OCI-M1 (cell line): ENCODE data around the gene EXT2.

Source experiments
- DNase-seq: peaks from one replicate; lab custom pipeline; 2025; lab: John Stamatoyannopoulos, UW

EXT2 gene

GRCh38 chr11:44133335-44133946 lies 38.0 kb downstream of the EXT2 start:
- DNase-seq: peak; percentile 44

GRCh38 chr11:44134625-44135024 lies 39.1 kb downstream of the EXT2 start:
- no peak for DNase-seq

- no peak for DNase-seq
Measured at GRCh38 chr11:44136176-44136945, 40.9 kb downstream of the EXT2 start.

GRCh38 chr11:44137057-44137456 lies 41.6 kb downstream of the EXT2 start:
- DNase-seq: no peak

- DNase-seq: no peak
Measured at GRCh38 chr11:44138286-44138685, 42.8 kb downstream of the EXT2 start.

- peak; percentile 6 for DNase-seq
Measured at GRCh38 chr11:44138980-44139379, 43.5 kb downstream of the EXT2 start.

GRCh38 chr11:44139565-44140330 lies 44.3 kb downstream of the EXT2 start:
- no peak for DNase-seq

GRCh38 chr11:44140372-44140771 lies 44.9 kb downstream of the EXT2 start:
- no peak for DNase-seq

GRCh38 chr11:44140805-44141204 lies 45.3 kb downstream of the EXT2 start:
- no peak for DNase-seq

- no peak for DNase-seq
Measured at GRCh38 chr11:44143987-44144909, 48.8 kb downstream of the EXT2 start.

- no peak for DNase-seq
Measured at GRCh38 chr11:44145011-44145775, 49.7 kb downstream of the EXT2 start.

- DNase-seq: no peak
Measured at GRCh38 chr11:44146931-44147330, 51.5 kb downstream of the EXT2 start.

- DNase-seq: no peak
Measured at GRCh38 chr11:44147751-44148150, 52.3 kb downstream of the EXT2 start.

- no peak for DNase-seq
Measured at GRCh38 chr11:44149651-44150050, 54.2 kb downstream of the EXT2 start.

- DNase-seq: no peak
Measured at GRCh38 chr11:44150401-44150800, 54.9 kb downstream of the EXT2 start.

- no peak for DNase-seq
Measured at GRCh38 chr11:44157019-44157418, 61.5 kb downstream of the EXT2 start.

- DNase-seq: no peak
Measured at GRCh38 chr11:44158384-44158783, 62.9 kb downstream of the EXT2 start.

GRCh38 chr11:44159848-44160721 lies 64.6 kb downstream of the EXT2 start:
- DNase-seq: no peak

GRCh38 chr11:44162004-44162403 lies 66.5 kb downstream of the EXT2 start:
- DNase-seq: no peak

- no peak for DNase-seq
Measured at GRCh38 chr11:44162662-44163061, 67.2 kb downstream of the EXT2 start.
